ENCODE results near the gene CTNND2. TPM values are rescaled to one million over a fixed set of nuclear protein-coding genes. Genes with fewer than 3 reads are reported as not detected.

Gene CTNND2
- total RNA-seq, 1 donor, result 1.9 TPM

GRCh38 chr5:11335881-11336760, 568.1 kb downstream of the CTNND2 start:
- DNase-seq (ENCODE audit: low read depth), result no peak
- TF ChIP-seq CTCF (IDR thresholded peaks at IDR 0.05; ENCODE audit: insufficient read depth, low read length), result no peak
- no peak overlapping the region for H3K4me3 ChIP-seq (ENCODE audit: low read depth, low read length)

- H3K4me3 ChIP-seq (ENCODE audit: low read depth, low read length), result no peak overlapping the region
- DNase-seq (ENCODE audit: low read depth), result no peak
- TF ChIP-seq CTCF (IDR thresholded peaks at IDR 0.05; ENCODE audit: insufficient read depth, low read length), result no peak
Measured at GRCh38 chr5:11334404-11334803, 569.8 kb downstream of the CTNND2 start.

GRCh38 chr5:11329679-11330078, 574.6 kb downstream of the CTNND2 start:
- TF ChIP-seq CTCF (IDR thresholded peaks at IDR 0.05; ENCODE audit: insufficient read depth, low read length), result no peak
- no peak for DNase-seq (ENCODE audit: low read depth)
- H3K4me3 ChIP-seq (ENCODE audit: low read depth, low read length), result no peak overlapping the region

- DNase-seq (ENCODE audit: low read depth), result no peak
- no peak overlapping the region for H3K4me3 ChIP-seq (ENCODE audit: low read depth, low read length)
- TF ChIP-seq CTCF (IDR thresholded peaks at IDR 0.05; ENCODE audit: insufficient read depth, low read length), result no peak
Measured at GRCh38 chr5:11324521-11325289, 579.5 kb downstream of the CTNND2 start.

GRCh38 chr5:11323761-11324160, 580.5 kb downstream of the CTNND2 start:
- no peak overlapping the region for H3K4me3 ChIP-seq (ENCODE audit: low read depth, low read length)
- DNase-seq (ENCODE audit: low read depth), result no peak
- no peak for TF ChIP-seq CTCF (IDR thresholded peaks at IDR 0.05; ENCODE audit: insufficient read depth, low read length)

GRCh38 chr5:11322133-11322532, 582.1 kb downstream of the CTNND2 start:
- no peak for TF ChIP-seq CTCF (IDR thresholded peaks at IDR 0.05; ENCODE audit: insufficient read depth, low read length)
- H3K4me3 ChIP-seq (ENCODE audit: low read depth, low read length), result no peak overlapping the region
- DNase-seq (ENCODE audit: low read depth), result no peak
